Measurements from ENCODE around the gene RNF175.

The RNF175 gene

GRCh38 chr4:153764601-153765368 is 5.0 kb upstream of the RNF175 start:
- TF ChIP-seq CTCF (IDR thresholded peaks at IDR 0.05; ENCODE audit: poor library complexity, severe bottlenecking): no peak
- Histone ChIP-seq H3K27me3 (ENCODE audit: insufficient read depth, poor library complexity, severe bottlenecking) (no peaks in the 10 kb centered on the region), H3K36me3 (ENCODE audit: low read depth) (no peaks in the 10 kb centered on the region), H3K4me1 (ENCODE audit: insufficient read depth, poor library complexity, severe bottlenecking) (no peaks in the 10 kb centered on the region), H3K27ac (ENCODE audit: poor library complexity, severe bottlenecking) (no peak overlapping the region), H3K4me3 (ENCODE audit: severe bottlenecking) (no peak overlapping the region), H3K9me3 (ENCODE audit: severe bottlenecking) (no peaks in the 10 kb centered on the region)
- ATAC-seq (ENCODE audit: low read depth): no peak
- no peak for DNase-seq (ENCODE audit: low spot score)

- peak; percentile 47 for TF ChIP-seq CTCF (IDR thresholded peaks at IDR 0.05; ENCODE audit: poor library complexity, severe bottlenecking)
- no peaks in the 10 kb centered on the region for H3K27me3 ChIP-seq (ENCODE audit: insufficient read depth, poor library complexity, severe bottlenecking)
- no peaks in the 10 kb centered on the region for H3K36me3 ChIP-seq (ENCODE audit: low read depth)
- ATAC-seq (ENCODE audit: low read depth): no peak
- no peak overlapping the region for H3K4me3 ChIP-seq (ENCODE audit: severe bottlenecking)
- H3K27ac ChIP-seq (ENCODE audit: poor library complexity, severe bottlenecking): no peak overlapping the region
- H3K4me1 ChIP-seq (ENCODE audit: insufficient read depth, poor library complexity, severe bottlenecking): no peaks in the 10 kb centered on the region
- H3K9me3 ChIP-seq (ENCODE audit: severe bottlenecking): no peaks in the 10 kb centered on the region
- no peak for DNase-seq (ENCODE audit: low spot score)
These were observed 3.6 kb upstream of the RNF175 start for GRCh38 chr4:153763404-153763803.

GRCh38 chr4:153758688-153759406 is 977 bp downstream of the RNF175 start:
- Histone ChIP-seq H3K27me3 (ENCODE audit: insufficient read depth, poor library complexity, severe bottlenecking) (no peaks in the 10 kb centered on the region), H3K4me1 (ENCODE audit: insufficient read depth, poor library complexity, severe bottlenecking) (no peaks in the 10 kb centered on the region), H3K9me3 (ENCODE audit: severe bottlenecking) (no peaks in the 10 kb centered on the region), H3K36me3 (ENCODE audit: low read depth) (no peaks in the 10 kb centered on the region), H3K4me3 (ENCODE audit: severe bottlenecking) (no peak overlapping the region), H3K27ac (ENCODE audit: poor library complexity, severe bottlenecking) (no peak overlapping the region)
- no peak for TF ChIP-seq CTCF (IDR thresholded peaks at IDR 0.05; ENCODE audit: poor library complexity, severe bottlenecking)
- DNase-seq (ENCODE audit: low spot score): no peak
- no peak for ATAC-seq (ENCODE audit: low read depth)

- ATAC-seq (ENCODE audit: low read depth) (no peak), DNase-seq (ENCODE audit: low spot score) (no peak)
- H3K27ac ChIP-seq (ENCODE audit: poor library complexity, severe bottlenecking): no peak overlapping the region
- H3K36me3 ChIP-seq (ENCODE audit: low read depth): no peaks in the 10 kb centered on the region
- no peak for TF ChIP-seq CTCF (IDR thresholded peaks at IDR 0.05; ENCODE audit: poor library complexity, severe bottlenecking)
- no peaks in the 10 kb centered on the region for H3K27me3 ChIP-seq (ENCODE audit: insufficient read depth, poor library complexity, severe bottlenecking)
- no peak overlapping the region for H3K4me3 ChIP-seq (ENCODE audit: severe bottlenecking)
- H3K4me1 ChIP-seq (ENCODE audit: insufficient read depth, poor library complexity, severe bottlenecking): no peaks in the 10 kb centered on the region
- no peaks in the 10 kb centered on the region for H3K9me3 ChIP-seq (ENCODE audit: severe bottlenecking)
These were observed 1.7 kb downstream of the RNF175 start for GRCh38 chr4:153758136-153758535.

GRCh38 chr4:153757407-153757806 is 2.4 kb downstream of the RNF175 start:
- ATAC-seq (ENCODE audit: low read depth): peak; percentile 59
- Histone ChIP-seq H3K4me1 (ENCODE audit: insufficient read depth, poor library complexity, severe bottlenecking) (no peaks in the 10 kb centered on the region), H3K27ac (ENCODE audit: poor library complexity, severe bottlenecking) (no peak overlapping the region), H3K9me3 (ENCODE audit: severe bottlenecking) (no peaks in the 10 kb centered on the region), H3K4me3 (ENCODE audit: severe bottlenecking) (no peak overlapping the region), H3K36me3 (ENCODE audit: low read depth) (no peaks in the 10 kb centered on the region), H3K27me3 (ENCODE audit: insufficient read depth, poor library complexity, severe bottlenecking) (no peaks in the 10 kb centered on the region)
- DNase-seq (ENCODE audit: low spot score): no peak
- no peak for TF ChIP-seq CTCF (IDR thresholded peaks at IDR 0.05; ENCODE audit: poor library complexity, severe bottlenecking)

Measured in RWPE2 (cell line).